Measurements from ENCODE around the gene FNIP1. TPM values are rescaled to one million over a fixed set of nuclear protein-coding genes. Genes with fewer than 3 reads are reported as not detected.

FNIP1 gene
- total and polyA plus RNA-seq, 2 experiments from 2014 or later, result 8.2 to 27.9 TPM

DNA sequence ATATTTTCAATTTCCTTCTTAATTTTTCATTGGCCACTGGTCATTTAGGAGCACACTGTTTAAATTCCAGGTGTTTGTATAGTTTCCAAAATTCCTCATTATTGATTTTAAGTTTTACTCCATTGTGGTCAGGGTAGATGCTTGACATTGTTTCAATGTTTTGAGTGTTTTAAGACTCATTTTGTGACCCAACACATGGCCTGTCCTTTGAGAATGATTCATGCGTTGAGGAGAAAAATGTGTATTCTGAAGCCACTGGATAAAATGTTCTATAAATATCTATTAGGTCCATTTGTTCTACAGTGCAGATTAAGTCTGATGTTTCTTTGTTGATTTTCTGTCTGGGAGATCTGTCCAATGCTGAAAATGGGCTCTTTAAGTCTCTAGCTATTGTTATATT, 24.4 kb upstream of the FNIP1 start:
- Histone ChIP-seq H3K4me1 (ENCODE audit: insufficient read depth) (no peaks in the 10 kb centered on the region), H3K4me2 (no peak overlapping the region), H2AFZ (no peak overlapping the region), H3K27me3 (ENCODE audit: insufficient read depth) (no peaks in the 10 kb centered on the region), H3K36me3 (ENCODE audit: insufficient read depth) (no peaks in the 10 kb centered on the region), H3F3A (replicated peaks; ENCODE audit: low read depth) (no peaks in the 10 kb centered on the region), H4K20me1 (replicated peaks; ENCODE audit: insufficient read depth) (no peaks in the 10 kb centered on the region), H3K27ac (ENCODE audit: low read depth) (no peak overlapping the region), H3K9me2 (ENCODE audit: insufficient read depth) (no peaks in the 10 kb centered on the region), H3K4me3 (no peak overlapping the region), H3K79me2 (replicated peaks; ENCODE audit: insufficient read depth) (no peaks in the 10 kb centered on the region)
- no peak for TF ChIP-seq EZH2 (IDR thresholded peaks at IDR 0.05; ENCODE audit: low read depth, unreplicated experiment)
- TF ChIP-seq EZH2phosphoT487 (IDR thresholded peaks at IDR 0.05; ENCODE audit: unreplicated experiment), result no peak
- TF ChIP-seq, protein P1, sequence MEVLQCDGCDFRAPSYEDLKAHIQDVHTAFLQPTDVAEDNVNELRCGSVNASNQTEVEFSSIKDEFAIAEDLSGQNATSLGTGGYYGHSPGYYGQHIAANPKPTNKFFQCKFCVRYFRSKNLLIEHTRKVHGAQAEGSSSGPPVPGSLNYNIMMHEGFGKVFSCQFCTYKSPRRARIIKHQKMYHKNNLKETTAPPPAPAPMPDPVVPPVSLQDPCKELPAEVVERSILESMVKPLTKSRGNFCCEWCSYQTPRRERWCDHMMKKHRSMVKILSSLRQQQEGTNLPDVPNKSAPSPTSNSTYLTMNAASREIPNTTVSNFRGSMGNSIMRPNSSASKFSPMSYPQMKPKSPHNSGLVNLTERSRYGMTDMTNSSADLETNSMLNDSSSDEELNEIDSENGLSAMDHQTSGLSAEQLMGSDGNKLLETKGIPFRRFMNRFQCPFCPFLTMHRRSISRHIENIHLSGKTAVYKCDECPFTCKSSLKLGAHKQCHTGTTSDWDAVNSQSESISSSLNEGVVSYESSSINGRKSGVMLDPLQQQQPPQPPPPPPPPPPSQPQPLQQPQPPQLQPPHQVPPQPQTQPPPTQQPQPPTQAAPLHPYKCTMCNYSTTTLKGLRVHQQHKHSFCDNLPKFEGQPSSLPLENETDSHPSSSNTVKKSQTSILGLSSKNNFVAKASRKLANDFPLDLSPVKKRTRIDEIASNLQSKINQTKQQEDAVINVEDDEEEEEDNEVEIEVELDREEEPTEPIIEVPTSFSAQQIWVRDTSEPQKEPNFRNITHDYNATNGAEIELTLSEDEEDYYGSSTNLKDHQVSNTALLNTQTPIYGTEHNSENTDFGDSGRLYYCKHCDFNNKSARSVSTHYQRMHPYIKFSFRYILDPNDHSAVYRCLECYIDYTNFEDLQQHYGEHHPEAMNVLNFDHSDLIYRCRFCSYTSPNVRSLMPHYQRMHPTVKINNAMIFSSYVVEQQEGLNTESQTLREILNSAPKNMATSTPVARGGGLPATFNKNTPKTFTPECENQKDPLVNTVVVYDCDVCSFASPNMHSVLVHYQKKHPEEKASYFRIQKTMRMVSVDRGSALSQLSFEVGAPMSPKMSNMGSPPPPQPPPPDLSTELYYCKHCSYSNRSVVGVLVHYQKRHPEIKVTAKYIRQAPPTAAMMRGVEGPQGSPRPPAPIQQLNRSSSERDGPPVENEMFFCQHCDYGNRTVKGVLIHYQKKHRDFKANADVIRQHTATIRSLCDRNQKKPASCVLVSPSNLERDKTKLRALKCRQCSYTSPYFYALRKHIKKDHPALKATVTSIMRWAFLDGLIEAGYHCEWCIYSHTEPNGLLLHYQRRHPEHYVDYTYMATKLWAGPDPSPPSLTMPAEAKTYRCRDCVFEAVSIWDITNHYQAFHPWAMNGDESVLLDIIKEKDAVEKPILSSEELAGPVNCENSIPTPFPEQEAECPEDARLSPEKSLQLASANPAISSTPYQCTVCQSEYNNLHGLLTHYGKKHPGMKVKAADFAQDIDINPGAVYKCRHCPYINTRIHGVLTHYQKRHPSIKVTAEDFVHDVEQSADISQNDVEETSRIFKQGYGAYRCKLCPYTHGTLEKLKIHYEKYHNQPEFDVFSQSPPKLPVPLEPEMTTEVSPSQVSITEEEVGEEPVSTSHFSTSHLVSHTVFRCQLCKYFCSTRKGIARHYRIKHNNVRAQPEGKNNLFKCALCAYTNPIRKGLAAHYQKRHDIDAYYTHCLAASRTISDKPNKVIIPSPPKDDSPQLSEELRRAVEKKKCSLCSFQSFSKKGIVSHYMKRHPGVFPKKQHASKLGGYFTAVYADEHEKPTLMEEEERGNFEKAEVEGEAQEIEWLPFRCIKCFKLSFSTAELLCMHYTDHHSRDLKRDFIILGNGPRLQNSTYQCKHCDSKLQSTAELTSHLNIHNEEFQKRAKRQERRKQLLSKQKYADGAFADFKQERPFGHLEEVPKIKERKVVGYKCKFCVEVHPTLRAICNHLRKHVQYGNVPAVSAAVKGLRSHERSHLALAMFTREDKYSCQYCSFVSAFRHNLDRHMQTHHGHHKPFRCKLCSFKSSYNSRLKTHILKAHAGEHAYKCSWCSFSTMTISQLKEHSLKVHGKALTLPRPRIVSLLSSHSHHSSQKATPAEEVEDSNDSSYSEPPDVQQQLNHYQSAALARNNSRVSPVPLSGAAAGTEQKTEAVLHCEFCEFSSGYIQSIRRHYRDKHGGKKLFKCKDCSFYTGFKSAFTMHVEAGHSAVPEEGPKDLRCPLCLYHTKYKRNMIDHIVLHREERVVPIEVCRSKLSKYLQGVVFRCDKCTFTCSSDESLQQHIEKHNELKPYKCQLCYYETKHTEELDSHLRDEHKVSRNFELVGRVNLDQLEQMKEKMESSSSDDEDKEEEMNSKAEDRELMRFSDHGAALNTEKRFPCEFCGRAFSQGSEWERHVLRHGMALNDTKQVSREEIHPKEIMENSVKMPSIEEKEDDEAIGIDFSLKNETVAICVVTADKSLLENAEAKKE (CRISPR knock-in tag; IDR thresholded peaks at IDR 0.05), result no peak
- TF ChIP-seq, protein P2, sequence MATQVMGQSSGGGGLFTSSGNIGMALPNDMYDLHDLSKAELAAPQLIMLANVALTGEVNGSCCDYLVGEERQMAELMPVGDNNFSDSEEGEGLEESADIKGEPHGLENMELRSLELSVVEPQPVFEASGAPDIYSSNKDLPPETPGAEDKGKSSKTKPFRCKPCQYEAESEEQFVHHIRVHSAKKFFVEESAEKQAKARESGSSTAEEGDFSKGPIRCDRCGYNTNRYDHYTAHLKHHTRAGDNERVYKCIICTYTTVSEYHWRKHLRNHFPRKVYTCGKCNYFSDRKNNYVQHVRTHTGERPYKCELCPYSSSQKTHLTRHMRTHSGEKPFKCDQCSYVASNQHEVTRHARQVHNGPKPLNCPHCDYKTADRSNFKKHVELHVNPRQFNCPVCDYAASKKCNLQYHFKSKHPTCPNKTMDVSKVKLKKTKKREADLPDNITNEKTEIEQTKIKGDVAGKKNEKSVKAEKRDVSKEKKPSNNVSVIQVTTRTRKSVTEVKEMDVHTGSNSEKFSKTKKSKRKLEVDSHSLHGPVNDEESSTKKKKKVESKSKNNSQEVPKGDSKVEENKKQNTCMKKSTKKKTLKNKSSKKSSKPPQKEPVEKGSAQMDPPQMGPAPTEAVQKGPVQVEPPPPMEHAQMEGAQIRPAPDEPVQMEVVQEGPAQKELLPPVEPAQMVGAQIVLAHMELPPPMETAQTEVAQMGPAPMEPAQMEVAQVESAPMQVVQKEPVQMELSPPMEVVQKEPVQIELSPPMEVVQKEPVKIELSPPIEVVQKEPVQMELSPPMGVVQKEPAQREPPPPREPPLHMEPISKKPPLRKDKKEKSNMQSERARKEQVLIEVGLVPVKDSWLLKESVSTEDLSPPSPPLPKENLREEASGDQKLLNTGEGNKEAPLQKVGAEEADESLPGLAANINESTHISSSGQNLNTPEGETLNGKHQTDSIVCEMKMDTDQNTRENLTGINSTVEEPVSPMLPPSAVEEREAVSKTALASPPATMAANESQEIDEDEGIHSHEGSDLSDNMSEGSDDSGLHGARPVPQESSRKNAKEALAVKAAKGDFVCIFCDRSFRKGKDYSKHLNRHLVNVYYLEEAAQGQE (IDR thresholded peaks at IDR 0.05; ENCODE audit: unreplicated experiment), result no peak
- TF ChIP-seq, protein P3, sequence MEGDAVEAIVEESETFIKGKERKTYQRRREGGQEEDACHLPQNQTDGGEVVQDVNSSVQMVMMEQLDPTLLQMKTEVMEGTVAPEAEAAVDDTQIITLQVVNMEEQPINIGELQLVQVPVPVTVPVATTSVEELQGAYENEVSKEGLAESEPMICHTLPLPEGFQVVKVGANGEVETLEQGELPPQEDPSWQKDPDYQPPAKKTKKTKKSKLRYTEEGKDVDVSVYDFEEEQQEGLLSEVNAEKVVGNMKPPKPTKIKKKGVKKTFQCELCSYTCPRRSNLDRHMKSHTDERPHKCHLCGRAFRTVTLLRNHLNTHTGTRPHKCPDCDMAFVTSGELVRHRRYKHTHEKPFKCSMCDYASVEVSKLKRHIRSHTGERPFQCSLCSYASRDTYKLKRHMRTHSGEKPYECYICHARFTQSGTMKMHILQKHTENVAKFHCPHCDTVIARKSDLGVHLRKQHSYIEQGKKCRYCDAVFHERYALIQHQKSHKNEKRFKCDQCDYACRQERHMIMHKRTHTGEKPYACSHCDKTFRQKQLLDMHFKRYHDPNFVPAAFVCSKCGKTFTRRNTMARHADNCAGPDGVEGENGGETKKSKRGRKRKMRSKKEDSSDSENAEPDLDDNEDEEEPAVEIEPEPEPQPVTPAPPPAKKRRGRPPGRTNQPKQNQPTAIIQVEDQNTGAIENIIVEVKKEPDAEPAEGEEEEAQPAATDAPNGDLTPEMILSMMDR (conservative IDR thresholded peaks at IDR 0.05; ENCODE audit: low read depth in 2 of 2), result no peak
- no peaks in the 10 kb centered on the region for H3K36me3 Mint-ChIP-seq (ENCODE audit: low read depth)
- ATAC-seq, result no peak
- H3K4me1 Mint-ChIP-seq, result no peaks in the 10 kb centered on the region
- no peak overlapping the region for H3K4me3 Mint-ChIP-seq
- H3K27ac Mint-ChIP-seq, result no peak overlapping the region
- DNase-seq (ENCODE audit: low spot score), result no peak
- H3K9me3 Mint-ChIP-seq, result no peaks in the 10 kb centered on the region
- H3K27me3 Mint-ChIP-seq (ENCODE audit: insufficient read depth, low read depth, poor library complexity), result peaks cover 5% of the 10 kb centered on the region

Data from GM23338 (cell line).